GM23338 (cell line): ENCODE measurements around the gene TRAF5. TPM values are rescaled to one million over a fixed set of nuclear protein-coding genes. Genes with fewer than 3 reads are reported as not detected.

Experiments used
- ATAC-seq: fragments of 200-7000 bp; cut with Tn5 transposase; 3 replicates; pipeline ENCODE4 v1.9.1; 2020
- DNase-seq: peaks from one replicate; pipeline ENCODE4 v3.0.0-alpha.2; 2015; ENCODE audit warnings: low spot score
- H2AFZ ChIP-seq: fragments of 200-600 bp; sonication (generic); 2 replicates; pipeline ENCODE4 v1.8.0; 2016; ENCODE audit warnings: antibody characterized with exemption, mild to moderate bottlenecking, moderate library complexity
- H3F3A ChIP-seq: fragments of 200-600 bp; sonication (generic); replicated peaks from 2 replicates; pipeline ENCODE4 v1.8.0; 2017; ENCODE audit warnings: antibody characterized with exemption, mixed run types, low read depth
- H3K27ac ChIP-seq: fragments of 200-600 bp; sonication (generic); 2 replicates; pipeline ENCODE4 v1.6.1; 2016; ENCODE audit warnings: low read depth
- H3K27me3 ChIP-seq: fragments of 200-600 bp; sonication (generic); 2 replicates; pipeline ENCODE4 v1.8.0; 2016; ENCODE audit warnings: mild to moderate bottlenecking, mixed run types, moderate library complexity; ENCODE audit not compliant: insufficient read depth
- H3K36me3 ChIP-seq: fragments of 200-600 bp; sonication (generic); 2 replicates; pipeline ENCODE4 v1.8.0; 2016; ENCODE audit warnings: mild to moderate bottlenecking; ENCODE audit not compliant: insufficient read depth
- H3K4me1 ChIP-seq: fragments of 200-600 bp; sonication (generic); 2 replicates; pipeline ENCODE4 v1.8.0; 2016; ENCODE audit warnings: mild to moderate bottlenecking, moderate library complexity; ENCODE audit not compliant: insufficient read depth
- H3K4me2 ChIP-seq: fragments of 200-600 bp; sonication (generic); 2 replicates; pipeline ENCODE4 v1.7.1; 2017; ENCODE audit warnings: mixed run types
- H3K4me3 ChIP-seq: fragments of 200-600 bp; sonication (generic); 2 replicates; pipeline ENCODE4 v1.6.1; 2016; ENCODE audit warnings: mixed run types
- H3K79me2 ChIP-seq: fragments of 200-600 bp; sonication (generic); replicated peaks from 2 replicates; pipeline ENCODE4 v1.8.0; 2017; ENCODE audit warnings: mild to moderate bottlenecking; ENCODE audit not compliant: insufficient read depth
- H3K9me2 ChIP-seq: fragments of 200-600 bp; sonication (generic); 2 replicates; pipeline ENCODE4 v1.8.0; 2017; ENCODE audit not compliant: insufficient read depth
- H4K20me1 ChIP-seq: fragments of 200-600 bp; sonication (generic); replicated peaks from 2 replicates; pipeline ENCODE4 v1.8.0; 2017; ENCODE audit warnings: mild to moderate bottlenecking; ENCODE audit not compliant: insufficient read depth
- H3K27ac Mint-ChIP-seq: 2 replicates; pipeline ENCODE4 v1.8.0; 2020; ENCODE audit warnings: inconsistent platforms, mild to moderate bottlenecking, moderate library complexity, mixed read lengths
- H3K27me3 Mint-ChIP-seq: 3 replicates; pipeline ENCODE4 v1.8.0; 2022; ENCODE audit warnings: low read depth, mild to moderate bottlenecking, moderate library complexity, mixed read lengths, inconsistent platforms; ENCODE audit not compliant: insufficient read depth, poor library complexity
- H3K36me3 Mint-ChIP-seq: 3 replicates; pipeline ENCODE4 v1.8.0; 2021; ENCODE audit warnings: low read depth, mild to moderate bottlenecking, inconsistent platforms, moderate library complexity, mixed read lengths
- H3K4me1 Mint-ChIP-seq: 3 replicates; pipeline ENCODE4 v1.8.0; 2020; ENCODE audit warnings: mild to moderate bottlenecking, inconsistent platforms, mixed read lengths
- H3K4me3 Mint-ChIP-seq: 3 replicates; pipeline ENCODE4 v1.8.0; 2021; ENCODE audit warnings: moderate library complexity, mild to moderate bottlenecking, inconsistent platforms, mixed read lengths
- H3K9me3 Mint-ChIP-seq: 3 replicates; pipeline ENCODE4 v1.8.0; 2020; ENCODE audit warnings: moderate library complexity, mild to moderate bottlenecking, inconsistent platforms, mixed read lengths
- CREB1 ChIP-seq: fragments of 250-450 bp; sonication (Bioruptor Pico); IDR thresholded peaks from 2 replicates; pipeline ENCODE4 v1.5.0; 2020; ENCODE audit warnings: low read depth, mild to moderate bottlenecking, moderate library complexity
- EZH2 ChIP-seq: fragments of 200-600 bp; sonication (generic); IDR thresholded peaks from one replicate; pipeline ENCODE4 v1.8.0; 2017; ENCODE audit warnings: antibody characterized with exemption, mild to moderate bottlenecking, low read depth; ENCODE audit not compliant: unreplicated experiment
- EZH2phosphoT487 ChIP-seq: fragments of 200-600 bp; sonication (generic); IDR thresholded peaks from one replicate; pipeline ENCODE4 v1.8.1; 2018; ENCODE audit warnings: antibody characterized with exemption; ENCODE audit not compliant: unreplicated experiment
- JUNB ChIP-seq: IDR thresholded peaks from one replicate; pipeline ENCODE4 v1.6.1; 2016; ENCODE audit warnings: antibody characterized with exemption; ENCODE audit not compliant: unreplicated experiment
- NANOG ChIP-seq: IDR thresholded peaks from 2 replicates; pipeline ENCODE4 v1.6.1; 2016; ENCODE audit warnings: antibody characterized with exemption, borderline replicate concordance
- POLR2AphosphoS5 ChIP-seq: IDR thresholded peaks from 2 replicates; pipeline ENCODE4 v1.6.1; 2016; ENCODE audit warnings: antibody characterized with exemption, low read depth
- polyA plus RNA-seq: library from polyadenylated mRNA; unstranded; fragments of >200 nt; fragmentation: Nextera tagmentation; extraction: Ambion mirVana; gene quantifications from 2 replicates; pipeline ENCODE4 v1.2.1, GENCODE V29; 2016
- total RNA-seq: library from RNA; depleted of rRNA; stranded (reverse); fragments of >200 nt; shearing (Covaris generic); gene quantifications from 2 replicates; pipeline ENCODE4 v1.2.3, GENCODE V29; 2014
- TF ChIP-seq, protein P1 (sequence below): fragments of 250-450 bp; sonication (Bioruptor Pico); IDR thresholded peaks from 2 replicates; pipeline ENCODE4 v1.5.0; 2020; ENCODE audit warnings: mild to moderate bottlenecking, moderate library complexity
- TF ChIP-seq, protein P2 (sequence below), 2 experiments: fragments of 200-600 bp in 1 of 2; sonication (generic) in 1 of 2; conservative IDR thresholded peaks; 2 replicates each; pipeline versions ENCODE4 v1.5.1 to v1.6.1; 2016 to 2017; ENCODE audit warnings: antibody characterized with exemption in 2 of 2, low read depth in 2 of 2, mild to moderate bottlenecking in 2 of 2, moderate library complexity in 1 of 2

Gene TRAF5
- total and polyA plus RNA-seq, 2 experiments from 2014 or later: 9.2 to 18.9 TPM

DNA sequence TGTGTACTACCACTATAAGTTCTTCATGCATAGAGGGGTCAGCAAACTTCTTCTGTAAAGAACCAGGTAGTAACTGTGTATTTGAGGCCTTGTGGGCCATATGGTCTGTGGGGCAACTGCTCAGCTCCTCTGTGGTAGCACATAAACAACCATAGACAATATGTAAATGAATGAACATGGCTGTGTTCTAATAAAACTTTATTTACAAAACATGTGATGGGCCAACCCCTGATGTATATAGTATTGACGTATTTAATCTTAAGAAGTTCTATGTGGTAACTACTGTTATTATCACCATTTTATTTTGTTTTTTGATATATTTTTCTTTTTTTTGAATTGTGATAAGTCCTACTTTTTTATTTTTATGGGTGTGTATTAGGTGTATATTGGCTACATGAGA lies 15.4 kb downstream of the TRAF5 start (continued):
- TF ChIP-seq, protein P1, sequence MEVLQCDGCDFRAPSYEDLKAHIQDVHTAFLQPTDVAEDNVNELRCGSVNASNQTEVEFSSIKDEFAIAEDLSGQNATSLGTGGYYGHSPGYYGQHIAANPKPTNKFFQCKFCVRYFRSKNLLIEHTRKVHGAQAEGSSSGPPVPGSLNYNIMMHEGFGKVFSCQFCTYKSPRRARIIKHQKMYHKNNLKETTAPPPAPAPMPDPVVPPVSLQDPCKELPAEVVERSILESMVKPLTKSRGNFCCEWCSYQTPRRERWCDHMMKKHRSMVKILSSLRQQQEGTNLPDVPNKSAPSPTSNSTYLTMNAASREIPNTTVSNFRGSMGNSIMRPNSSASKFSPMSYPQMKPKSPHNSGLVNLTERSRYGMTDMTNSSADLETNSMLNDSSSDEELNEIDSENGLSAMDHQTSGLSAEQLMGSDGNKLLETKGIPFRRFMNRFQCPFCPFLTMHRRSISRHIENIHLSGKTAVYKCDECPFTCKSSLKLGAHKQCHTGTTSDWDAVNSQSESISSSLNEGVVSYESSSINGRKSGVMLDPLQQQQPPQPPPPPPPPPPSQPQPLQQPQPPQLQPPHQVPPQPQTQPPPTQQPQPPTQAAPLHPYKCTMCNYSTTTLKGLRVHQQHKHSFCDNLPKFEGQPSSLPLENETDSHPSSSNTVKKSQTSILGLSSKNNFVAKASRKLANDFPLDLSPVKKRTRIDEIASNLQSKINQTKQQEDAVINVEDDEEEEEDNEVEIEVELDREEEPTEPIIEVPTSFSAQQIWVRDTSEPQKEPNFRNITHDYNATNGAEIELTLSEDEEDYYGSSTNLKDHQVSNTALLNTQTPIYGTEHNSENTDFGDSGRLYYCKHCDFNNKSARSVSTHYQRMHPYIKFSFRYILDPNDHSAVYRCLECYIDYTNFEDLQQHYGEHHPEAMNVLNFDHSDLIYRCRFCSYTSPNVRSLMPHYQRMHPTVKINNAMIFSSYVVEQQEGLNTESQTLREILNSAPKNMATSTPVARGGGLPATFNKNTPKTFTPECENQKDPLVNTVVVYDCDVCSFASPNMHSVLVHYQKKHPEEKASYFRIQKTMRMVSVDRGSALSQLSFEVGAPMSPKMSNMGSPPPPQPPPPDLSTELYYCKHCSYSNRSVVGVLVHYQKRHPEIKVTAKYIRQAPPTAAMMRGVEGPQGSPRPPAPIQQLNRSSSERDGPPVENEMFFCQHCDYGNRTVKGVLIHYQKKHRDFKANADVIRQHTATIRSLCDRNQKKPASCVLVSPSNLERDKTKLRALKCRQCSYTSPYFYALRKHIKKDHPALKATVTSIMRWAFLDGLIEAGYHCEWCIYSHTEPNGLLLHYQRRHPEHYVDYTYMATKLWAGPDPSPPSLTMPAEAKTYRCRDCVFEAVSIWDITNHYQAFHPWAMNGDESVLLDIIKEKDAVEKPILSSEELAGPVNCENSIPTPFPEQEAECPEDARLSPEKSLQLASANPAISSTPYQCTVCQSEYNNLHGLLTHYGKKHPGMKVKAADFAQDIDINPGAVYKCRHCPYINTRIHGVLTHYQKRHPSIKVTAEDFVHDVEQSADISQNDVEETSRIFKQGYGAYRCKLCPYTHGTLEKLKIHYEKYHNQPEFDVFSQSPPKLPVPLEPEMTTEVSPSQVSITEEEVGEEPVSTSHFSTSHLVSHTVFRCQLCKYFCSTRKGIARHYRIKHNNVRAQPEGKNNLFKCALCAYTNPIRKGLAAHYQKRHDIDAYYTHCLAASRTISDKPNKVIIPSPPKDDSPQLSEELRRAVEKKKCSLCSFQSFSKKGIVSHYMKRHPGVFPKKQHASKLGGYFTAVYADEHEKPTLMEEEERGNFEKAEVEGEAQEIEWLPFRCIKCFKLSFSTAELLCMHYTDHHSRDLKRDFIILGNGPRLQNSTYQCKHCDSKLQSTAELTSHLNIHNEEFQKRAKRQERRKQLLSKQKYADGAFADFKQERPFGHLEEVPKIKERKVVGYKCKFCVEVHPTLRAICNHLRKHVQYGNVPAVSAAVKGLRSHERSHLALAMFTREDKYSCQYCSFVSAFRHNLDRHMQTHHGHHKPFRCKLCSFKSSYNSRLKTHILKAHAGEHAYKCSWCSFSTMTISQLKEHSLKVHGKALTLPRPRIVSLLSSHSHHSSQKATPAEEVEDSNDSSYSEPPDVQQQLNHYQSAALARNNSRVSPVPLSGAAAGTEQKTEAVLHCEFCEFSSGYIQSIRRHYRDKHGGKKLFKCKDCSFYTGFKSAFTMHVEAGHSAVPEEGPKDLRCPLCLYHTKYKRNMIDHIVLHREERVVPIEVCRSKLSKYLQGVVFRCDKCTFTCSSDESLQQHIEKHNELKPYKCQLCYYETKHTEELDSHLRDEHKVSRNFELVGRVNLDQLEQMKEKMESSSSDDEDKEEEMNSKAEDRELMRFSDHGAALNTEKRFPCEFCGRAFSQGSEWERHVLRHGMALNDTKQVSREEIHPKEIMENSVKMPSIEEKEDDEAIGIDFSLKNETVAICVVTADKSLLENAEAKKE (CRISPR knock-in tag): no peak
- TF ChIP-seq POLR2AphosphoS5 (no peak), EZH2 (no peak), CREB1 (CRISPR knock-in tag) (no peak), JUNB (no peak)
- TF ChIP-seq, protein P2, sequence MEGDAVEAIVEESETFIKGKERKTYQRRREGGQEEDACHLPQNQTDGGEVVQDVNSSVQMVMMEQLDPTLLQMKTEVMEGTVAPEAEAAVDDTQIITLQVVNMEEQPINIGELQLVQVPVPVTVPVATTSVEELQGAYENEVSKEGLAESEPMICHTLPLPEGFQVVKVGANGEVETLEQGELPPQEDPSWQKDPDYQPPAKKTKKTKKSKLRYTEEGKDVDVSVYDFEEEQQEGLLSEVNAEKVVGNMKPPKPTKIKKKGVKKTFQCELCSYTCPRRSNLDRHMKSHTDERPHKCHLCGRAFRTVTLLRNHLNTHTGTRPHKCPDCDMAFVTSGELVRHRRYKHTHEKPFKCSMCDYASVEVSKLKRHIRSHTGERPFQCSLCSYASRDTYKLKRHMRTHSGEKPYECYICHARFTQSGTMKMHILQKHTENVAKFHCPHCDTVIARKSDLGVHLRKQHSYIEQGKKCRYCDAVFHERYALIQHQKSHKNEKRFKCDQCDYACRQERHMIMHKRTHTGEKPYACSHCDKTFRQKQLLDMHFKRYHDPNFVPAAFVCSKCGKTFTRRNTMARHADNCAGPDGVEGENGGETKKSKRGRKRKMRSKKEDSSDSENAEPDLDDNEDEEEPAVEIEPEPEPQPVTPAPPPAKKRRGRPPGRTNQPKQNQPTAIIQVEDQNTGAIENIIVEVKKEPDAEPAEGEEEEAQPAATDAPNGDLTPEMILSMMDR (conservative IDR thresholded peaks at IDR 0.05; ENCODE audit: low read depth in 2 of 2): no peak

DNA sequence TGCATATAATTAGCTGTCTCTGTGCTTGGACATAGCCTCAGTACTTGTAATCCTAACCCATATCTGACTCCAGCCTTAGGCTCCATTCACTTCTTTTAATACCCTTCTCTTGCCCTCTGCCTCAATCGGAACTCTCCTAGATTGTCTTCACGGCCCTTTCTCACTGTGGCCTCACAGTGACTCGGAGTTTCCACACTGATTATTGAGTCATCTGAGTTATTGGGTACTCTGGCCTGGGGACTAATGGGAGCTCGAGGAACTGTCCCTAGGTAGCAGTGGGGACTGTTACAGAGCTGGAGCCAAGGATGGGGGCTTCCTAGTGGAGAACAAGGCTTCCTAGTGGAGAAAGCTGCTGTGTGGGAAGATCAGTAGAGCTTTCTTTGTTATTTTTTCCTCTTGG lies 17.0 kb downstream of the TRAF5 start:
- peaks cover 11% of the 10 kb centered on the region; the same call in 1 of the 2 replicates for H3K79me2 ChIP-seq
- H3K9me3 Mint-ChIP-seq: no peaks in the 10 kb centered on the region
- H3K36me3 Mint-ChIP-seq: no peaks in the 10 kb centered on the region
- peaks cover 6% of the 10 kb centered on the region for H3K27me3 Mint-ChIP-seq
- H3K27me3 ChIP-seq: no peaks in the 10 kb centered on the region
- H3K4me1 ChIP-seq: peaks cover 9% of the 10 kb centered on the region
- peaks cover 16% of the 10 kb centered on the region for H3K4me1 Mint-ChIP-seq
- no peaks in the 10 kb centered on the region for H3F3A ChIP-seq
- H3K4me3 ChIP-seq: no peak overlapping the region
- no peak overlapping the region for H3K4me2 ChIP-seq
- ATAC-seq (no peak), DNase-seq (no peak)
- no peak overlapping the region for H2AFZ ChIP-seq
- H3K27ac ChIP-seq: no peak overlapping the region
- no peaks in the 10 kb centered on the region for H4K20me1 ChIP-seq
- no peaks in the 10 kb centered on the region for H3K9me2 ChIP-seq
- H3K36me3 ChIP-seq: no peaks in the 10 kb centered on the region
- no peak overlapping the region for H3K4me3 Mint-ChIP-seq
- H3K27ac Mint-ChIP-seq: no peak overlapping the region
- no peak for TF ChIP-seq NANOG
- no peak for TF ChIP-seq EZH2
- TF ChIP-seq EZH2phosphoT487: no peak
- TF ChIP-seq, protein P1 (CRISPR knock-in tag): no peak
